ENCODE measurements around the gene NOXO1. TPM values are rescaled to one million over a fixed set of nuclear protein-coding genes. Genes with fewer than 3 reads are reported as not detected.

The NOXO1 gene
- total and polyA plus RNA-seq, 10 of the 15 experiments (the other 5 are each of a cell fraction or from before 2014, with no cell fraction given): 0.09 to 0.76 (median 0.26) TPM; not detected in 4

GRCh38 chr16:2003827-2004641 is 22.8 kb upstream of the NOXO1 start (continued):
- TF ChIP-seq, protein P1, sequence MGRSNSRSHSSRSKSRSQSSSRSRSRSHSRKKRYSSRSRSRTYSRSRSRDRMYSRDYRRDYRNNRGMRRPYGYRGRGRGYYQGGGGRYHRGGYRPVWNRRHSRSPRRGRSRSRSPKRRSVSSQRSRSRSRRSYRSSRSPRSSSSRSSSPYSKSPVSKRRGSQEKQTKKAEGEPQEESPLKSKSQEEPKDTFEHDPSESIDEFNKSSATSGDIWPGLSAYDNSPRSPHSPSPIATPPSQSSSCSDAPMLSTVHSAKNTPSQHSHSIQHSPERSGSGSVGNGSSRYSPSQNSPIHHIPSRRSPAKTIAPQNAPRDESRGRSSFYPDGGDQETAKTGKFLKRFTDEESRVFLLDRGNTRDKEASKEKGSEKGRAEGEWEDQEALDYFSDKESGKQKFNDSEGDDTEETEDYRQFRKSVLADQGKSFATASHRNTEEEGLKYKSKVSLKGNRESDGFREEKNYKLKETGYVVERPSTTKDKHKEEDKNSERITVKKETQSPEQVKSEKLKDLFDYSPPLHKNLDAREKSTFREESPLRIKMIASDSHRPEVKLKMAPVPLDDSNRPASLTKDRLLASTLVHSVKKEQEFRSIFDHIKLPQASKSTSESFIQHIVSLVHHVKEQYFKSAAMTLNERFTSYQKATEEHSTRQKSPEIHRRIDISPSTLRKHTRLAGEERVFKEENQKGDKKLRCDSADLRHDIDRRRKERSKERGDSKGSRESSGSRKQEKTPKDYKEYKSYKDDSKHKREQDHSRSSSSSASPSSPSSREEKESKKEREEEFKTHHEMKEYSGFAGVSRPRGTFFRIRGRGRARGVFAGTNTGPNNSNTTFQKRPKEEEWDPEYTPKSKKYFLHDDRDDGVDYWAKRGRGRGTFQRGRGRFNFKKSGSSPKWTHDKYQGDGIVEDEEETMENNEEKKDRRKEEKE (IDR thresholded peaks at IDR 0.05): no peak
- TF ChIP-seq LARP7 (IDR thresholded peaks at IDR 0.05): 0 out of 2 replicates have a peak, but pooled peaks have one; percentile 18
- TF ChIP-seq EP300 (IDR thresholded peaks at IDR 0.05; ENCODE audit: borderline replicate concordance in 1 of 2, control insufficient read depth in 1 of 2, low read depth in 2 of 2, low read length in 2 of 2): no peak
- no peak for TF ChIP-seq ZNF384 (IDR thresholded peaks at IDR 0.05; ENCODE audit: borderline replicate concordance, low read depth, low read length)
- no peak for TF ChIP-seq SMAD5 (IDR thresholded peaks at IDR 0.05; ENCODE audit: low read depth)
- TF ChIP-seq TCF3 (IDR thresholded peaks at IDR 0.05; ENCODE audit: borderline replicate concordance, insufficient read depth, low read depth, low read length): 0 out of 2 replicates have a peak, but pooled peaks have one; percentile 56
- TF ChIP-seq STAT1 (conservative IDR thresholded peaks at IDR 0.05): no peak
- peak; percentile 43 for TF ChIP-seq RAD21 (IDR thresholded peaks at IDR 0.05; ENCODE audit: insufficient read depth, low read depth, low read length)
- TF ChIP-seq POLR2A (IDR thresholded peaks at IDR 0.05; ENCODE audit: low read depth, low read length): peak; percentile 16
- TF ChIP-seq HSF1 (IDR thresholded peaks at IDR 0.05; ENCODE audit: low read depth, low read length): no peak
- TF ChIP-seq BHLHE40 (IDR thresholded peaks at IDR 0.05; ENCODE audit: borderline replicate concordance in 1 of 2, low read depth in 2 of 2, low read length in 1 of 2): peak; percentile 46 to 47; a peak in 2 of 4 replicates
- no peak for TF ChIP-seq NRF1 (conservative IDR thresholded peaks at IDR 0.05; ENCODE audit: low read depth, low read length)
- no peak for TF ChIP-seq SRF (IDR thresholded peaks at IDR 0.05; ENCODE audit: low read depth in 2 of 2, low read length in 2 of 2)
- peak; percentile 75 for TF ChIP-seq SP1 (IDR thresholded peaks at IDR 0.05; ENCODE audit: low read depth, low read length)
- TF ChIP-seq, protein P2, sequence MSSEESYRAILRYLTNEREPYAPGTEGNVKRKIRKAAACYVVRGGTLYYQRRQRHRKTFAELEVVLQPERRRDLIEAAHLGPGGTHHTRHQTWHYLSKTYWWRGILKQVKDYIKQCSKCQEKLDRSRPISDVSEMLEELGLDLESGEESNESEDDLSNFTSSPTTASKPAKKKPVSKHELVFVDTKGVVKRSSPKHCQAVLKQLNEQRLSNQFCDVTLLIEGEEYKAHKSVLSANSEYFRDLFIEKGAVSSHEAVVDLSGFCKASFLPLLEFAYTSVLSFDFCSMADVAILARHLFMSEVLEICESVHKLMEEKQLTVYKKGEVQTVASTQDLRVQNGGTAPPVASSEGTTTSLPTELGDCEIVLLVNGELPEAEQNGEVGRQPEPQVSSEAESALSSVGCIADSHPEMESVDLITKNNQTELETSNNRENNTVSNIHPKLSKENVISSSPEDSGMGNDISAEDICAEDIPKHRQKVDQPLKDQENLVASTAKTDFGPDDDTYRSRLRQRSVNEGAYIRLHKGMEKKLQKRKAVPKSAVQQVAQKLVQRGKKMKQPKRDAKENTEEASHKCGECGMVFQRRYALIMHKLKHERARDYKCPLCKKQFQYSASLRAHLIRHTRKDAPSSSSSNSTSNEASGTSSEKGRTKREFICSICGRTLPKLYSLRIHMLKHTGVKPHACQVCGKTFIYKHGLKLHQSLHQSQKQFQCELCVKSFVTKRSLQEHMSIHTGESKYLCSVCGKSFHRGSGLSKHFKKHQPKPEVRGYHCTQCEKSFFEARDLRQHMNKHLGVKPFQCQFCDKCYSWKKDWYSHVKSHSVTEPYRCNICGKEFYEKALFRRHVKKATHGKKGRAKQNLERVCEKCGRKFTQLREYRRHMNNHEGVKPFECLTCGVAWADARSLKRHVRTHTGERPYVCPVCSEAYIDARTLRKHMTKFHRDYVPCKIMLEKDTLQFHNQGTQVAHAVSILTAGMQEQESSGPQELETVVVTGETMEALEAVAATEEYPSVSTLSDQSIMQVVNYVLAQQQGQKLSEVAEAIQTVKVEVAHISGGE (CRISPR knock-in tag; IDR thresholded peaks at IDR 0.05): no peak
- TF ChIP-seq ZNF24 (IDR thresholded peaks at IDR 0.05): no peak
- TF ChIP-seq PKNOX1 (IDR thresholded peaks at IDR 0.05): peak; percentile 83
- TF ChIP-seq ZSCAN29 (IDR thresholded peaks at IDR 0.05): no peak
- TF ChIP-seq IRF3 (IDR thresholded peaks at IDR 0.05): no peak

Data from GM12878 (cell line).